Endothelial cell of umbilical vein (primary cell): ENCODE measurements around the gene FGF10. TPM values are rescaled to one million over a fixed set of nuclear protein-coding genes. Genes with fewer than 3 reads are reported as not detected.

Experiments used
- BruUV-seq: library from RNA; stranded (reverse); fragments of 400-500 nt; replicated peaks from 2 replicates; lab custom pipeline; 2021; lab: Mats Ljungman, UMichigan
- CTCF ChIA-PET: fragments of 300-600, 350-600 bp; sonication (Branson Sonifier 250); formaldehyde crosslinking; loops from one replicate; lab custom pipeline; 2021; ENCODE audit warnings: antibody characterized with exemption, inconsistent platforms; lab: Charles Lee
- POLR2A ChIA-PET: fragments of 300-600, 350-600 bp; sonication (Branson Sonifier 250); formaldehyde crosslinking; loops from one replicate; lab custom pipeline; 2021; ENCODE audit warnings: antibody characterized with exemption, inconsistent platforms; lab: Charles Lee
- DNase-seq: peaks from one replicate; pipeline ENCODE4 v3.0.0-alpha.2; 2011; ENCODE audit warnings: low read depth, low spot score
- FAIRE-seq: peaks from 2 replicates; lab custom pipeline; 2011; peaks lifted over from hg19 to GRCh38; lab: Jason Lieb, UNC
- H2AFZ ChIP-seq: 2 replicates; pipeline ENCODE4 v1.6.0; 2012; ENCODE audit warnings: low read depth, low read length, control low read depth, inconsistent platforms
- H3K27ac ChIP-seq: 2 replicates; pipeline ENCODE4 v1.5.1; 2011; ENCODE audit warnings: low read depth, mild to moderate bottlenecking, control low read depth, low read length, moderate library complexity; ENCODE audit not compliant: insufficient read depth
- H3K27me3 ChIP-seq, 2 experiments: 2 replicates each; pipeline versions ENCODE4 v1.6.0 to v1.6.1; 2011; ENCODE audit warnings: low read length in 2 of 2, mixed read lengths in 1 of 2; ENCODE audit not compliant: control insufficient read depth in 2 of 2, insufficient read depth in 2 of 2
- H3K36me3 ChIP-seq, 2 experiments: 2 replicates in 1 of 2; 3 replicates in 1 of 2; pipeline ENCODE4 v1.5.1; 2011; ENCODE audit warnings: low read length in 2 of 2, mild to moderate bottlenecking in 1 of 2, moderate library complexity in 1 of 2; ENCODE audit not compliant: control insufficient read depth in 2 of 2, insufficient read depth in 2 of 2; ENCODE audit errors: extremely low read depth in 1 of 2
- H3K4me1 ChIP-seq: 3 replicates; pipeline ENCODE4 v1.5.1; 2011; ENCODE audit warnings: mild to moderate bottlenecking, low read length; ENCODE audit not compliant: control insufficient read depth, insufficient read depth; ENCODE audit errors: extremely low read depth
- H3K4me2 ChIP-seq: 2 replicates; pipeline ENCODE4 v1.6.1; 2011; ENCODE audit warnings: low read length, control low read depth, mixed read lengths; ENCODE audit not compliant: insufficient read depth
- H3K4me3 ChIP-seq, 3 experiments: fragments of 200-600 bp in 1 of 3; sonication (generic), shearing (Covaris generic) in 1 of 3; replicated peaks in 1 of 3; 2 replicates each; pipeline ENCODE4 v1.5.1; 2011 to 2016; ENCODE audit warnings: control low read depth in 3 of 3, low read length in 3 of 3, mild to moderate bottlenecking in 2 of 3, inconsistent platforms in 1 of 3, low read depth in 1 of 3, moderate library complexity in 1 of 3; ENCODE audit not compliant: insufficient read depth in 1 of 3
- H3K79me2 ChIP-seq: 2 replicates; pipeline ENCODE4 v1.6.0; 2012; ENCODE audit warnings: low read length, inconsistent platforms; ENCODE audit not compliant: control insufficient read depth, insufficient read depth
- H3K9ac ChIP-seq: replicated peaks from 2 replicates; pipeline ENCODE3; 2011; ENCODE audit warnings: low read length, control low read depth; ENCODE audit not compliant: insufficient read depth; ENCODE audit errors: extremely low read depth
- H3K9me1 ChIP-seq: replicated peaks from 3 replicates; pipeline ENCODE4 v1.6.0; 2011; ENCODE audit warnings: mild to moderate bottlenecking, low read length; ENCODE audit not compliant: control insufficient read depth, insufficient read depth; ENCODE audit errors: extremely low read depth
- H3K9me3 ChIP-seq: replicated peaks from 2 replicates; pipeline ENCODE4 v1.5.1; 2012; ENCODE audit warnings: low read length, inconsistent platforms; ENCODE audit not compliant: control insufficient read depth, insufficient read depth
- H4K20me1 ChIP-seq: replicated peaks from 2 replicates; pipeline ENCODE3; 2011; ENCODE audit warnings: mild to moderate bottlenecking, low read length; ENCODE audit not compliant: control insufficient read depth, insufficient read depth; ENCODE audit errors: extremely low read depth
- CTCF ChIP-seq, 2 donors: IDR thresholded peaks; 1 replicate in 1 of 2; 2 replicates in 1 of 2; pipeline ENCODE4 v1.5.1; 2011; ENCODE audit warnings: low read length in 2 of 2, mild to moderate bottlenecking in 2 of 2, moderate library complexity in 2 of 2, control low read depth in 1 of 2, inconsistent platforms in 1 of 2, low read depth in 1 of 2; ENCODE audit not compliant: insufficient read depth in 1 of 2; ENCODE audit errors: extremely low read depth in 1 of 2
- EZH2 ChIP-seq: IDR thresholded peaks from 2 replicates; pipeline ENCODE4 v1.6.1; 2012; ENCODE audit warnings: borderline replicate concordance, low read depth, mild to moderate bottlenecking, moderate library complexity, low read length, inconsistent platforms; ENCODE audit not compliant: severe bottlenecking
- FOS ChIP-seq: IDR thresholded peaks from 2 replicates; pipeline ENCODE4 v1.6.1; 2011; ENCODE audit warnings: mild to moderate bottlenecking, low read length, moderate library complexity, borderline replicate concordance; ENCODE audit not compliant: insufficient read depth
- GATA2 ChIP-seq: IDR thresholded peaks from 2 replicates; pipeline ENCODE4 v1.7.0; 2011; ENCODE audit warnings: low read depth, mild to moderate bottlenecking, moderate library complexity, mixed read lengths, low read length; ENCODE audit not compliant: insufficient read length, insufficient read depth
- JUN ChIP-seq: IDR thresholded peaks from 2 replicates; pipeline ENCODE4 v1.6.1; 2011; ENCODE audit warnings: borderline replicate concordance, low read depth; ENCODE audit not compliant: insufficient read length, insufficient read depth
- MAX ChIP-seq: IDR thresholded peaks from 2 replicates; pipeline ENCODE4 v1.6.1; 2011; ENCODE audit not compliant: insufficient read depth, insufficient read length
- MYC ChIP-seq: IDR thresholded peaks from one replicate; pipeline ENCODE4 v1.6.1; 2011; ENCODE audit warnings: mild to moderate bottlenecking, low read depth, low read length
- POLR2A ChIP-seq: IDR thresholded peaks from 2 replicates; pipeline ENCODE4 v1.6.1; 2012; ENCODE audit warnings: low read depth, mild to moderate bottlenecking, control low read depth, low read length
- POLR2AphosphoS5 ChIP-seq: IDR thresholded peaks from 2 replicates; pipeline ENCODE4 v1.6.1; 2012; ENCODE audit warnings: low read depth, mild to moderate bottlenecking, control low read depth, low read length, moderate library complexity; ENCODE audit not compliant: insufficient read depth
- dilution Hi-C: fragments of 300-500 bp; cut with MboI; formaldehyde crosslinking; loops from one replicate; pipeline ENCODE4 v1.15.0; 2019; ENCODE audit warnings: low sequenced_read_pairs; ENCODE audit not compliant: extremely low pct_ligation_motif_present
- intact Hi-C: fragments of 100-400 bp; cut with micrococcal nuclease; formaldehyde crosslinking; loops from one replicate; pipeline ENCODE4 v1.10.0; 2022
- polyA plus RNA-seq, 4 experiments: library from polyadenylated mRNA; depleted of rRNA in 3 of 4; stranded (reverse) in 3 of 4; unstranded in 1 of 4; fragments of >200 nt; gene quantifications; 2 replicates each; pipeline versions ENCODE4 v1.2.1 to v1.2.3, GENCODE V29; 2011 to 2012; ENCODE audit warnings: missing spikeins in 1 of 4
- total RNA-seq: library from RNA; stranded (reverse); gene quantifications from 2 replicates; pipeline ENCODE4 v1.2.3, GENCODE V29; 2021

FGF10 gene
- total and polyA plus RNA-seq, 2 donors (not counting 3 experiments of a cell fraction or from before 2014, with no cell fraction given), result not detected

DNA sequence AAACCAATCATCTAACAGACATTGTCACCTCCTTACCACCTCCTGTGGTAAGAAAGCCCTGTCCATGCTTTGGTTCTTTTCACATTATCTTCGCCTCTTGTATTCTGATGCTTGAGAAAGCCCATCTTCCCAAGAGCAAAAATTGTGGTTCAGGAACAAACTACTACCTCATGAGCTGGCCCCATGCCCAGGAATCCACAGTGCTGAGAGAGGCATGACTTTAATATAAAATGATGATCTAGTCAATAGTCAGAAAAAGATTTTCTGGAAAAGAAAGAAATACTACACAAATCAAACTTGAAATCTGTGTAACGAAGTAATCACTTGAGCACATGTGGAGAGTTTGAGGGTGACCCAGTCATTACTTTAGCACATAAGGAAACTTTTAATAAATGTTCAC is 94.7 kb downstream of the FGF10 start:
- Histone ChIP-seq H3K9me3 (no peaks in the 10 kb centered on the region), H3K79me2 (no peaks in the 10 kb centered on the region), H3K9ac (no peak overlapping the region), H2AFZ (no peak overlapping the region), H3K27ac (no peak overlapping the region), H3K4me1 (no peaks in the 10 kb centered on the region), H3K36me3 (no peaks in the 10 kb centered on the region), H3K27me3 (no peaks in the 10 kb centered on the region), H3K4me2 (no peak overlapping the region), H3K9me1 (no peaks in the 10 kb centered on the region), H4K20me1 (no peaks in the 10 kb centered on the region), H3K4me3 (no peak overlapping the region)
- TF ChIP-seq CTCF (IDR thresholded peaks at IDR 0.05; ENCODE audit: extremely low read depth in 1 of 2, insufficient read depth in 1 of 2, low read depth in 1 of 2, low read length in 2 of 2) (no peak), POLR2A (no peak), MAX (no peak), EZH2 (no peak), POLR2AphosphoS5 (no peak), FOS (no peak), MYC (no peak), GATA2 (no peak), JUN (no peak)
- dilution Hi-C loops, result no loop called here
- intact Hi-C loops, result no loop called here
- POLR2A ChIA-PET, result no interaction called here
- FAIRE-seq (no peak), DNase-seq (no peak)
- CTCF ChIA-PET, result no interaction called here
- BruUV-seq, result no TSS peak
